ENCODE measurements around the gene IGF2. TPM values are rescaled to one million over a fixed set of nuclear protein-coding genes. Genes with fewer than 3 reads are reported as not detected.

Gene IGF2
- total RNA-seq, 1 donor from 2014 or later, result 56.5 TPM

DNA sequence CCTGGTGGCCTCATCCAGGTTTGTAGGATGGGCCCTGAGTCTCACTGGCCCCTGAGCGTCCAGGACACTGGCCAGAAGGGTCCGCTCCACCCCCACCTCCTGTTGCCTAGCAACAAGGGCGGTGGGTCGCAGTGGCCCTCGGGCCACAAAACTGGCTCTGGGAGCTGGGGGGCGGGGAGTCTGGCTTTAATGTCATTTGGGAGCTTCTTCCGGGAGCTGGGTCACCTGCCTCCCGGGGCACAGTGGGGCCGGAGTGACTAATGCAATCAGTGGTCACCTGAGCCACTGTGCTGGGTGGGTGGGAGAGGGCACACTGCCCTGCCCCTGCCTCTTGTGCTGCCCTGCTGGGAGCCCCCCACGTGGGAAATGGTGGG is 29.8 kb upstream of the IGF2 start:
- DNase-seq (ENCODE audit: extremely low spot score in 2 of 2), result no peak
- no peak for TF ChIP-seq POLR2AphosphoS5 (IDR thresholded peaks at IDR 0.05; ENCODE audit: insufficient read depth in 1 of 2, low read depth in 1 of 2)
- TF ChIP-seq, protein P1, sequence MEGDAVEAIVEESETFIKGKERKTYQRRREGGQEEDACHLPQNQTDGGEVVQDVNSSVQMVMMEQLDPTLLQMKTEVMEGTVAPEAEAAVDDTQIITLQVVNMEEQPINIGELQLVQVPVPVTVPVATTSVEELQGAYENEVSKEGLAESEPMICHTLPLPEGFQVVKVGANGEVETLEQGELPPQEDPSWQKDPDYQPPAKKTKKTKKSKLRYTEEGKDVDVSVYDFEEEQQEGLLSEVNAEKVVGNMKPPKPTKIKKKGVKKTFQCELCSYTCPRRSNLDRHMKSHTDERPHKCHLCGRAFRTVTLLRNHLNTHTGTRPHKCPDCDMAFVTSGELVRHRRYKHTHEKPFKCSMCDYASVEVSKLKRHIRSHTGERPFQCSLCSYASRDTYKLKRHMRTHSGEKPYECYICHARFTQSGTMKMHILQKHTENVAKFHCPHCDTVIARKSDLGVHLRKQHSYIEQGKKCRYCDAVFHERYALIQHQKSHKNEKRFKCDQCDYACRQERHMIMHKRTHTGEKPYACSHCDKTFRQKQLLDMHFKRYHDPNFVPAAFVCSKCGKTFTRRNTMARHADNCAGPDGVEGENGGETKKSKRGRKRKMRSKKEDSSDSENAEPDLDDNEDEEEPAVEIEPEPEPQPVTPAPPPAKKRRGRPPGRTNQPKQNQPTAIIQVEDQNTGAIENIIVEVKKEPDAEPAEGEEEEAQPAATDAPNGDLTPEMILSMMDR (IDR thresholded peaks at IDR 0.05), result no peak
- no peak for TF ChIP-seq POLR2A (IDR thresholded peaks at IDR 0.05)
- Histone ChIP-seq H3K36me3 (no peaks in the 10 kb centered on the region), H3K4me1 (peaks cover 7% of the 10 kb centered on the region), H3K27ac (no peak overlapping the region), H3K27me3 (no peaks in the 10 kb centered on the region), H3K4me3 (no peak overlapping the region), H3K9me3 (no peaks in the 10 kb centered on the region)
- intact Hi-C loops (cut with DNase I), result no loop called here

DNA sequence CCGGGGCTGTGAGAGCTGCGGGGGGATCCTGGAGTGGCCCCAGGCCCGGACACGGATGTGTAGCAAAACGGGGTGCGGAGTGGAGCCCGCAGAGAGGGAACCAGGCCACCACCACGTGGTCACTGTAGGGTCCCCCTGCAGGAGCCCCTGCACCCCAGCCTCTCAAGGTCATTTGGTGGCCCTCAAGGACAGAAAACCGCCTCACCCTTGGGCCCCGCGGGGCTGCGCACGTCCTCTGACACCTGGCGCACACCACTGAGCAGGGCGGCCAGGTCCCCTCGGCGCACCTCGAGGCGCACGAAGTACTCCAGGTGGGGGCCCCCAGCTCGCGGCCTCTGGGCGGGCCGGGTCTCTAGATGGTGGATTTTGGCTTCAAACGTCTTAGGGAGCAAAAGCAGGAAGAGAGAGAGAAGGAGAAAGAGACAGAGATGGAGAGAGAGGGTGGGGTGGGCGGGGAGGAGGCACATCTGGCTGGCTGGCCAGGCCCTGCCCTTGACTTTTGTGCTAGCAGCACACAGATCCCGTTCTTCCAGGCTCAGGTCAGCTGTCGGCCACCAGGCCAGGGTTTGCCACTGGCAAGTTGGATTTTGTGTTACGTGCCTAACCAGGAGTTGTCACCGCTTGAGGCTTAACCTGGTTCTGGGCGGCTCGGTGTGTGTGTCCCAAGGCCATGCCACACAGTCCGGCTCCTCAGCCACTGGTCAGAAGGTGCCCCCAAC is 29.3 kb upstream of the IGF2 start:
- intact Hi-C loops (cut with DNase I), result no loop called here
- H3K4me1 ChIP-seq, result peaks cover 7% of the 10 kb centered on the region
- TF ChIP-seq, protein P1 (IDR thresholded peaks at IDR 0.05), result no peak
- no peak for TF ChIP-seq POLR2A (IDR thresholded peaks at IDR 0.05)
- TF ChIP-seq POLR2AphosphoS5 (IDR thresholded peaks at IDR 0.05; ENCODE audit: insufficient read depth in 1 of 2, low read depth in 1 of 2), result no peak
- H3K27me3 ChIP-seq, result no peaks in the 10 kb centered on the region
- no peaks in the 10 kb centered on the region for H3K9me3 ChIP-seq
- no peaks in the 10 kb centered on the region for H3K36me3 ChIP-seq
- DNase-seq (ENCODE audit: extremely low spot score in 2 of 2), result no peak
- H3K27ac ChIP-seq, result no peak overlapping the region
- no peak overlapping the region for H3K4me3 ChIP-seq

DNA sequence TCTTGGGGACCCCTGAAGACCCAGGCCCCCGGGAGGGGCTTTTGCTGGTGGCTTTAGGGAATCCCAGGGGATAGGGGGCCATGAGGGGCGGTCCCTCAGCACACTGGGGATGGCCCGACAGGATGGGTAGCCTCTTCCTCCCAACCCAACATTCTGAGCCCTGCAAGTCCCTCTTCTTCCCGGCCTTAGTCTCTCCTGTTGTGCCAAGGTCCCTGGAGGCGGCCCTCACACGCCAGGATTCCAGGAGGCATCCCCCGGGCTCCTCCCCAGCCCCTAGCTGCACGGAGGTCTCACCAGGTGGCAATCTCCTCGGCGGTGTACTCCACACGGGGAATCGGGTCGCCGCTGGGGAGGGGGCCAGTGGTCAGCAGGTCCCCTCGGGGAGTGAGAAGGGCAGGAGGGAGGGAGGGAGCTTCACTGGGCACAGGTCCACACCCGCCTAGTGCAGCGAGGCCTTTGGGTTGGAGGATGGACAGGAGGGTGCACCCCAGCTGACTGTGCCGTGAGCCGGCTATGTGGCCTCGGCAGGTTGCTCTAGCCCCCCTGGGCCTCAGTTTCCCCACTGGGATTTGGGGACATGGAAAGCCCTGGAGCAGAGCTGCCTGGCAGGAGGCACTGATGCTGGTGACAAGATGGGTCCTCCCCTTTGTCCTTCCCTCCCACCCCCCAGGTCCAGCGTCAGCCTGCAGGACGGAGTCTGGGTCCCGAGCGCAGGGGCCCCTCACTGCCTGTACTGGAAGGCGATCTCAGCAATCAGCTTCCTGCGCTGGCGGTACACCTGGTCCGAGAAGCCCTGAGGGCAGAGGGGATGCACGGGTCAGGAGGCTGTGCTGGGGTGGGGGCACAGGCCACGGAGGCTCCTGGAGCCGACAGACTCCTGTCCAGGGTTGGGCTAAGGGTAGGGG is 28.2 kb upstream of the IGF2 start:
- Histone ChIP-seq H3K4me1 (peaks cover 7% of the 10 kb centered on the region), H3K36me3 (no peaks in the 10 kb centered on the region), H3K9me3 (no peaks in the 10 kb centered on the region), H3K27ac (no peak overlapping the region), H3K4me3 (no peak overlapping the region), H3K27me3 (no peaks in the 10 kb centered on the region)
- intact Hi-C loops (cut with DNase I), result no loop called here
- TF ChIP-seq, protein P1 (IDR thresholded peaks at IDR 0.05), result no peak
- TF ChIP-seq POLR2A (IDR thresholded peaks at IDR 0.05) (no peak), POLR2AphosphoS5 (IDR thresholded peaks at IDR 0.05; ENCODE audit: insufficient read depth in 1 of 2, low read depth in 1 of 2) (no peak)
- DNase-seq (ENCODE audit: extremely low spot score in 2 of 2), result no peak

DNA sequence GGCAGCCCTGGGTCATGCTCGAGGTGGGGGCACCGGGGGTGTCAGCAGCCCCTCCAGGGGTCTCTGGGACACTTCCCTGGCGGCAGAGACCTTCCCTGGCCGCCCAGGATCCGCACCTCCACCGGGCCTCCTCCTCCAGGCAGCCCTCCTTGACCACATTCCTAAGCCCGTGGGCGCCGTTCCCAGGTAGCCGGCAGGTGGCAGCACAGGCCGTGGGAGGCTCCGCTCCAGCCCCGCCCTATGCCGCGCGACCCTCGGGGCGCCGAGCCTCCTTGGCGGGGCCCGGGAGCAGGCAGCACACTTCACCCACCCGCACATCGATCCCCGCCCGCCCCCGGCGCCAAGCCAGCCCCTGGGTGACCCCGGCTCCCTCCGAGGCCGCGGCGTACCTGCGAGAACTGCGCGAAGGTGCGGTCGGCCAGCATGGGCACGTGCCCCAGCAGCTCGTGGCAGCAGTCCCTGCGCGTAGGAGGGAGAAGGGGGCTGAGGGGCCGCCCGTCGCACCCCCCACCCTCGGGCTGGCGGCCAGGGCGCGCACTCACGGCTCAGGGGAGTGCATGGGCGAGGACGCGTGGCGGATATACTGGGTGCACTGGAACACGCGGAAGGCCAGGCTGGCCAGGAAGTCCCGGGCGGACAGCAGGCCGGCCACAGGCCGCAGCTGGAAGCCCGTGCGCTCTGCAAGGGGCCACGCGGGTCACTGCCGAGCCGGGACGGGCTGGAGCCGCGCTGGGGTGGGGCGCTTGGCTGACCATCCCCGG is 27.1 kb upstream of the IGF2 start:
- no peak for DNase-seq (ENCODE audit: extremely low spot score in 2 of 2)
- no peaks in the 10 kb centered on the region for H3K9me3 ChIP-seq
- H3K36me3 ChIP-seq, result no peaks in the 10 kb centered on the region
- intact Hi-C loops (cut with DNase I), result loop anchor here (1.0 kb wide), 1 partner anchor 251 kb away; no protein-coding TSS in a partner anchor
- no peak for TF ChIP-seq POLR2AphosphoS5 (IDR thresholded peaks at IDR 0.05; ENCODE audit: insufficient read depth in 1 of 2, low read depth in 1 of 2)
- TF ChIP-seq, protein P1 (IDR thresholded peaks at IDR 0.05), result peak; percentile 22 to 73 (median 44)
- no peak overlapping the region for H3K27ac ChIP-seq
- peak overlapping the region; percentile 34 to 37 for H3K4me3 ChIP-seq
- H3K4me1 ChIP-seq, result peaks cover 7% of the 10 kb centered on the region
- no peaks in the 10 kb centered on the region for H3K27me3 ChIP-seq

Measured in vagina (tissue), 2 donors.